SK-N-SH treated with all-trans-retinoic acid at 6 μM for 48 hours (cell line): ENCODE results near the gene HOXC10.

ENCODE experiments used
- CSRNP3 ChIP-seq: fragments of 250-450 bp; sonication (Bioruptor Pico); IDR thresholded peaks from 2 replicates; pipeline ENCODE4 v1.5.1; 2021; ENCODE audit warnings: mild to moderate bottlenecking, moderate library complexity
- PATZ1 ChIP-seq: fragments of 250-450 bp; sonication (Bioruptor Pico); IDR thresholded peaks from 2 replicates; pipeline ENCODE4 v1.8.0; 2020; ENCODE audit warnings: mild to moderate bottlenecking, moderate library complexity, borderline replicate concordance
- ZFP3 ChIP-seq: fragments of 250-450 bp; sonication (Bioruptor Pico); IDR thresholded peaks from 2 replicates; pipeline ENCODE4 v1.5.0; 2020; ENCODE audit warnings: mild to moderate bottlenecking, moderate library complexity

GRCh38 chr12:53966085-53966384, 18.9 kb upstream of the HOXC10 start:
- TF ChIP-seq ZFP3 (no peak), PATZ1 (no peak), CSRNP3 (no peak)
